ENCODE data around the gene AP1G2.

AP1G2 gene

DNA sequence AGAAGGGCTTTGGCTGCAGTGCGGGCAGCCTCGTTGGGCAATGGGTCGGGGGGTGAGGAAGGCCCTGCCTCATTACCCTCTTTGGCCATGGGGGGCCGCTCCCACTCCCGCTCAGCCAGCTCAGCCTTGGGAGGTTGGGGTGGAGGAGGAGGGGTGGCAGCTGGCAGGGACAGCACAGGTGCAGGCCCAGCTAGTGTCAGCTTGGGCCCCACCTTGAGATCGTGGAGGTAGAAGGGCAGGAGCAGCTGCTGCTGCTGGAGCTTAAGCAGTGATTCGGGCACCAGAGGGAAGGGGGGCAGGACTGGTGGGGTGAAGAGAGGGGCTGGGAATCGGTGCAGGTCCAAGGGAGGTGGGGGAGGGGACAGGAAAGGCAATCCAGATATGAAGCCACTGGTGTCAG, 42.0 kb downstream of the AP1G2 start:
- no peaks in the 10 kb centered on the region for H3K27me3 ChIP-seq (ENCODE audit: low read depth)
- no peaks in the 10 kb centered on the region for H3K36me3 ChIP-seq (replicated peaks)
- DNase-seq (ENCODE audit: low spot score in 2 of 2), result no peak
- no peaks in the 10 kb centered on the region for H3K9me3 ChIP-seq
- H3K4me3 ChIP-seq, result no peak overlapping the region
- H3K4me1 ChIP-seq, result no peaks in the 10 kb centered on the region
- in situ Hi-C loops (cut with MboI; ENCODE audit: low sequenced_read_pairs), result no loop called here

DNA sequence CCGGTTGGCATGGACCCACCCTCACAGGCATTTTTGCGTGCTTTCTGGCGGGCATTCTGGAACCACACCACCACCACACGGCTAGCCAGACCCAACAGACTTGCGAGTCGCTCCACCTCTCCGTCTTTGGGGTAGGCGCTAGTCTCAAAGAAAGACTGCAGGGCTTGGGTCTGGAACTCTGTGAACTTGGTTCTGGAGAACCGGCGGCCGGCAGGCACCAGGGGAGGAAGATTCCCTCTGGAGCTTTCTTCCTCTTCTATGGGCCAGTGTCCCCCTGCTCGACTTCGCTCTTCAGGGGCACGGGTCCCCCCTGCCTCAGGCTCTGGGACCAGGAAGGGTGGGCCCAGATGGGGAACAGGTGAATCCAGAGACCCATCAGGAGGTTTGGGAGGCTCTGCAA, 42.6 kb downstream of the AP1G2 start:
- Histone ChIP-seq H3K9me3 (no peaks in the 10 kb centered on the region), H3K4me3 (no peak overlapping the region), H3K36me3 (replicated peaks) (no peaks in the 10 kb centered on the region), H3K4me1 (no peaks in the 10 kb centered on the region), H3K27me3 (ENCODE audit: low read depth) (no peaks in the 10 kb centered on the region)
- DNase-seq (ENCODE audit: low spot score in 2 of 2), result no peak
- in situ Hi-C loops (cut with MboI; ENCODE audit: low sequenced_read_pairs), result no loop called here

DNA sequence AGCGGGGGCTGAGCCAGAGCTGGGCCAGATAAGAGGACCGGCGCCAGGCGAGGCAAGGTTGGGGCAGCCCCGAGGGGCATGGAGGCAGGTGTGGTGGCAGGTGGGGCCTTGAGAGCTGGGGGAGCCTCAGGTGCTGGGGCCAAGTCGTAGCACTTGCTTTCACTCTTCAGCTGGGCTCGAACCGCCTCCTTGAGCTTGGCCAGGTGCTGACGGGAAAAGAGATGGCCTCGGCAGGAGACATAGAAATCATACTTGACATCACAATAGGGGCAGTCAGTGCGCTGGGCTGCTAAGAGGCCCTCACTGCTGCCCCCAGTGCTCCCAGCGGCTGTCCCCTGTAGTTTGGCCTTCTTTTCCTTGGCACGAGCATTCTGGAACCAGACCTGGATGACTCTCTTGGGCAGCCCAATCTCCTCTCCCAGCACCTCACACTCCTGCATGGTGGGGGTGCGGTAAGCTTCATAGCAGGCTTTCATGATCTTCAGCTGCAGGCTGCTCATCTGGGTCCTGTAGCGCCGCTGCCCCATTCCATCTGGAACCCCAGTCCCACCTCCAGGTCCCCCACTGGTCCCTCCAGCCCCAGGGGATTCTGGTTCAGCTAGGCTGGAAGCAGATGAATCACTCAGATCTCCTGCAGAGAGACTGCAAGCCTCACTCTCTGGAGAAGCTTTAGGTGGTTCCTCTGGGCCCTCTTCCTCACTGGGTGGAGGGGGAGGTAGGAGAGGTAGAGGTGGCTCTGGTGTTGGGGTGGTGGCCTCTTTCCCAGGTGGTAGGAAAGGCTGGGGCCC, 44.2 kb downstream of the AP1G2 start:
- H3K36me3 ChIP-seq (replicated peaks), result no peaks in the 10 kb centered on the region
- DNase-seq (ENCODE audit: low spot score in 2 of 2), result no peak

DNA sequence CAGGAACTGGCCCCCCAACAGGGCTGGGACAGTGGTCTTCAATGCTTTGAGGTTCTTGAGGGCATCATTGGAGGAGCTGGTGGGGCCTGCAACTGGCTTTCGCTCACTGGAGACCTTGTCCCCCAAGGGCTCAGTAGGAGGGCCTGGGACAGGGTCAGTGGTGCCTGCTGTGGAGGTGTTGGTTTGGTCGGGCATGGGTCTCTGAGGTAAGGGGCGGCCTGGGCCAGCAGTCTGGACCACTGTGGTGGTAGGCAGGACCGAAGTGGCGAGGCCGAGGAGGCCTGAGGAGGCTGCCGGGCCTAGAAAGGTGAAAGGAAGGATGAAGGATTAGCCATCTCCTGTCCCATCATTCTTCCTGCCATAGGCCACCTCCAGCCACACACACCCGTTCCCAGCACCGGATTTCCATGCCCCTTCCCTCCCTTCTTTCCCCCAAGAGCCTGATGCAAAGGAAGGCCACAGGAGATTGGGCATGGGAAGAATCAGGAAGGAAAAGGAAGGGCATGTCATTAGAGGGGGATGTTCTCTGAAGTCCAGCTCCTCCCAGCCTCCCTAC, 44.9 kb downstream of the AP1G2 start:
- no peak for DNase-seq (ENCODE audit: low spot score in 2 of 2)
- H3K4me1 ChIP-seq, result no peaks in the 10 kb centered on the region
- no peaks in the 10 kb centered on the region for H3K9me3 ChIP-seq
- H3K4me3 ChIP-seq, result no peak overlapping the region
- no peaks in the 10 kb centered on the region for H3K36me3 ChIP-seq (replicated peaks)
- in situ Hi-C loops (cut with MboI; ENCODE audit: low sequenced_read_pairs), result no loop called here
- H3K27me3 ChIP-seq (ENCODE audit: low read depth), result no peaks in the 10 kb centered on the region

More for the DNA sequence above, 44.2 kb downstream of the AP1G2 start:
- in situ Hi-C loops (cut with MboI; ENCODE audit: low sequenced_read_pairs), result no loop called here
- Histone ChIP-seq H3K4me1 (no peaks in the 10 kb centered on the region), H3K27me3 (ENCODE audit: low read depth) (no peaks in the 10 kb centered on the region), H3K9me3 (no peaks in the 10 kb centered on the region), H3K4me3 (no peak overlapping the region)

DNA sequence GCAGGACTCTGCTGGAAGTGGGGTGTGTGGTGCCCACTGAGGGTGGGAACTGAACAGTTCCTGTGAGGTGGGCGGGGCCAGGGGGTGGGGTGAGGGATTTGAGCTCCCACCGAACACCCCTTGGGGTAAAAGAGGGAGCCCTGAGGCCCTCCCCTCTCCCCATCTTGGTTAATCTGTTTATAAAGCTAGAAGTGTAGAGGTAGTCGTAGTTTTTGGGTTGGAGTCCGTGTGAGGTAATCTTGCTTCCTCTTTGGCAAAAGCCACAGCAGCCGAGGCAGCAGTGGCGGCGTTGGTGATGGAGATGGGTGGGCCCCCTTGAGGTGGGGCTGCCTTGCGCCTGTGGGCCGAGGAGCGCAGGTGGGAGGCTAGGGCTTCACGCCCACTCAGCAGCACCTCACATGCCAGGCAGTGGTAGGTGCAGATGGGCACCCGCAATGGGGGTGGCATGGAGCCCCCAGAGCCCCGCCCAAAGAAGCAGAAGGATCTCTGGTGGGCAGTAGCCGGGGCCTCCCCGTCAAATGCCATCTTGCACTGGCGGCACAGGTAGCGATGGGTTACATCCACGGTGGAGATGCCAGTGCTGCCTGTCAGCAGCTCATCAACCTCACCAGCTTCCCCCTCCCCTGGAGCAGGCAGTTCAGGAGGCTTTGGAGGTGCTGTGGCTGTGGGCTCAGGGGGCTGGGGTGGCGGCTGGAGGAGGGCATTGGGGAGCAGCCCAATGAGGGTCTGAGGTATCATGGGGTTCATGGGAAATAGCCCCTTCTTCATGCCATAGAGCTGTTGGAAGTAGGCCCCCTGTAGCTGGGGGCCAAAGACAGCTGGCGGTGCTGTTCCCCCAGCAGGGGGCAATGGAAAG, 45.6 kb downstream of the AP1G2 start:
- H3K9me3 ChIP-seq, result no peaks in the 10 kb centered on the region
- in situ Hi-C loops (cut with MboI; ENCODE audit: low sequenced_read_pairs), result no loop called here
- no peaks in the 10 kb centered on the region for H3K36me3 ChIP-seq (replicated peaks)
- no peaks in the 10 kb centered on the region for H3K27me3 ChIP-seq (ENCODE audit: low read depth)
- H3K4me1 ChIP-seq, result no peaks in the 10 kb centered on the region
- DNase-seq (ENCODE audit: low spot score in 2 of 2), result no peak
- H3K4me3 ChIP-seq, result no peak overlapping the region

DNA sequence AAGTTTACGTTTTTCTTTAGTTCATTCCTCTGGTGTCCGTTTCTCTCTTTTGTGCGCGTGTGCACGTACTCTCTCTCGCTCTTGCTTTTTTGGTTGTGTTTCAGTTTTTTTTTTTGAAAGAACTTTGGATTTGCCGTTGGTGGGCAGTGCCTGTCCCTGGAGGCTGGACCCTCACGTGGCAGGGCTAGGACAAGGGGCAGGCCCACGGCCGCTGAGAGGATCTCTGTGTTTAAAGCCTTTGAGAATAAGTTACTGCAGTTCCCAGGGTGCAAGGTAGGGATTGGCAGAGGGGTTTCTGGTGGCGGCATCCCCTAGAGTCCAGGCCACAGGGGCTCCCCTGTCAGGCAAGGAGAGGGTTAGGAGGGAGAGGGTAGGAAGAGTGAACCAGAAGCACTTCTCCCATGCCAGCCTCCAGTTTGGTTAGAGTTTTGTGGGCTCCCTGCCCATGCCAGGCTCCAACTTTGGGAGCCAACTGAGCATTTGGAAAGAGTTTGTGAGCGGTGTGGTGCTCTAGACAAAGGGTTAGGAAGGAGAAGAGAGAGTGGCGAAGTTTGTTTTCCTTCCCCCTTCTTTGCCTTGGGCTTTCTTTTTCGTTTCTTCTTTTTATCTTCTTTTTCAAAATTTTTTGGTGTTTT, 46.6 kb downstream of the AP1G2 start:
- in situ Hi-C loops (cut with MboI; ENCODE audit: low sequenced_read_pairs), result no loop called here
- no peaks in the 10 kb centered on the region for H3K9me3 ChIP-seq
- DNase-seq (ENCODE audit: low spot score in 2 of 2), result no peak

DNA sequence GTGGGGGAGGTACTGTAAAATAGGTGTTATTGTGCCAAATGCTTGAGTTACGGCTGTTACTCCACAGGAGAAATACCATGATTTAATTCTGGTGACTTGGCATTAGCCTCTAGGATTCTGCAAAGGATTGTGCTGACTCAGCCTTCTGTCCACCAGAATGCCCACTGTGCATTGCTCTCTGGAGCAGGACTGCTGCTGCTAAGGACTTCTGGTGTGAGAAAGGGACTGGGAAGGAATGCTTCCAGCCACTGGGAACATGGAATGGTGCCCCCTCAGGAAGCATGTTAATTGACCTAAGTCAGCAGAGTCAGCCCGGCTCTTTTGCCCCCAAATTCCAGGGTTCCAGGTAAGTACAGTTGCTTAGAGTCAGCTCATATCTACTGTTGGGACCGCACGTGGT, 48.9 kb downstream of the AP1G2 start:
- in situ Hi-C loops (cut with MboI; ENCODE audit: low sequenced_read_pairs), result no loop called here
- no peak for DNase-seq (ENCODE audit: low spot score in 2 of 2)
- Histone ChIP-seq H3K9me3 (no peaks in the 10 kb centered on the region), H3K36me3 (replicated peaks) (no peaks in the 10 kb centered on the region), H3K4me3 (no peak overlapping the region), H3K4me1 (no peaks in the 10 kb centered on the region), H3K27me3 (ENCODE audit: low read depth) (no peaks in the 10 kb centered on the region)

More for the DNA sequence above, 46.6 kb downstream of the AP1G2 start:
- no peak overlapping the region for H3K4me3 ChIP-seq
- H3K4me1 ChIP-seq, result no peaks in the 10 kb centered on the region
- no peaks in the 10 kb centered on the region for H3K27me3 ChIP-seq (ENCODE audit: low read depth)
- H3K36me3 ChIP-seq (replicated peaks), result no peaks in the 10 kb centered on the region

DNA sequence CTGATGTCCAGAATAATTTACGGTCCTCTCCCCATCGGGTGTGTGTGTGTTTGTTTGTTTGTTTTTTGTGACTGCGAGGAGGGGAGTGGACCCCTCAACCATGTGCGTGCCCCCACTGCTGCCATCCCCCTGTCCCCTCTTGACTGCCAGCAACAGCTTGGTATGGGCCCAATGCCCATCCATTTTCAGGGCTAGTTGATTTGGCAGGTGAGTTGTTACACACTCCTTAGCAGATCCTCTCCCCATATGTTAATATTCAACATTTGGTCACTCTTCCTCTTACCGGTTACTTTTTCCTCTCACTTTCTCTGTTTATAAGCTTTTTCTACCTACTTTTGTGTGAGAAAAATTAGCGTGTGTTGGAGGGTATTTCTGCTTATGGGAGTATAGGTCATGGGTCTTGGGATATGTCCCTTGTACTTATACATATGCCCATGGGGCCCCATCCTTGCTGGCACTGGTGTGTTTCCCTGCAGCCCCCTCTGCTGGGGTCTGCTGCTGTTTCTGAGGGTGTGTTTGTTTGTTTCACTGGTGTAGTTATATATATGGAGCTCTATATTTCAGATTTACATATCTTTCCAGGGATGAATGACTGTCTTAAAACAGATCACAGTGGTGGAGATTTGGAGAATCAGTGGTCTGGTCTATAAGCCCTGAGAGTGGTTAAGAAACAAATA, 49.8 kb downstream of the AP1G2 start:
- Histone ChIP-seq H3K9me3 (no peaks in the 10 kb centered on the region), H3K27me3 (ENCODE audit: low read depth) (no peaks in the 10 kb centered on the region), H3K4me3 (no peak overlapping the region), H3K36me3 (replicated peaks) (no peaks in the 10 kb centered on the region), H3K4me1 (no peaks in the 10 kb centered on the region)
- no peak for DNase-seq (ENCODE audit: low spot score in 2 of 2)
- in situ Hi-C loops (cut with MboI; ENCODE audit: low sequenced_read_pairs), result no loop called here

DNA sequence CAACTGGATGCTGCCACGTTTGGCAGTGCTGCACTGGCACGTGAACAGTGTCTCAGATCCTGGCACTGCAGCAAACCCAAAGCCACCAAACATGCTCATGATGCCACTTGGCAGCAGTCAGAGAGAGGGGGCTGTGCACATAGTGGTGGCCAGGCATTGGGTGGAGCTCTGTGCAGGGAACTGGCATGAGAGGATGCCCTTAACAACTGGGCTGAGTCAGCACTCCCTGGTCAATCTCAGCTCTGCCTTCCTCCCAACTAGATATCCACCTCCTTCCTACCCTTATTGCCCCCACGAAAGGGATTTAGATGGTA, 53.0 kb downstream of the AP1G2 start:
- Histone ChIP-seq H3K4me3 (no peak overlapping the region), H3K27me3 (ENCODE audit: low read depth) (no peaks in the 10 kb centered on the region), H3K36me3 (replicated peaks) (no peaks in the 10 kb centered on the region), H3K4me1 (no peaks in the 10 kb centered on the region), H3K9me3 (no peaks in the 10 kb centered on the region)
- no peak for DNase-seq (ENCODE audit: low spot score in 2 of 2)
- in situ Hi-C loops (cut with MboI; ENCODE audit: low sequenced_read_pairs), result no loop called here

DNA sequence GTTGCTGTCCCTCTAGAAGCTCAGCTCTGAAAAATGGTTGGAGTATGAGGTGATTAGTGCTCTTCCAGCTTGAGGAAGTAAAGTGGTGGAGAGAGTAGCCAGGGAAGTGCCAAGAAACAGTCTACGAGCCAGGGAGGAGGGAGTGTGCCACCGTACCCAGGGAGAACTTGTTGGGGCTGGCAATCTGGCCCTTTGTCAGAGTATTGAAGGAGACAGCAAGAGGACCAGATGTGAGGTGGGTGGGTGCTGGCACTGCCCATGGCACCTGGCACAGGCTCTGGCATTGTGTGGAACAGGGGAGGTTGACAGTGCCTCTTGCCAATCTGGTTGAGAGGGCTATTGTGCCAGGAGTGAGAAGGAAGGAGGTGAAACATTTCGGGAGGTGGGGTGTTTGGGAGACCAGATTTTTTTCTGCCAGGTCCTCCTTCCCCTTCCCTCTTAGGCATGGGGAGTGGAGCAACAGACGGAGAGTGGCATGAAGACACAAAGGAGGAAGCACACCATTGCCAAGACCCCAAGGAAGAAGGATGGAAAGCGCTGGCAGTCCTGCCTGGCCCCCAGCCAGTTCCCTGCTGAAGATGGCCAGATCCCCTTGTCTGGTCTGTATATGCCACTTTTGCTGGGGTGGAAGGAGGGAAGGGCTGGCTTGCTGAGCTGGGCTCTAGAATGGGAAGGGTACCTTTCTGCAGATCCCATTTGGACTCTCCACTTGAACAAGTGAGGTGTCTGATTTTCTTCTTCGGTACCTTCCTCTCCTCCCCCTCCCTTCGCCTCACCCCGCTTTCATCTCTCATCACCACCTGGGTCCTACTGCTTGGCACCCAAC, 53.6 kb downstream of the AP1G2 start:
- Histone ChIP-seq H3K4me3 (no peak overlapping the region), H3K9me3 (no peaks in the 10 kb centered on the region), H3K4me1 (no peaks in the 10 kb centered on the region), H3K27me3 (ENCODE audit: low read depth) (no peaks in the 10 kb centered on the region), H3K36me3 (replicated peaks) (no peaks in the 10 kb centered on the region)
- in situ Hi-C loops (cut with MboI; ENCODE audit: low sequenced_read_pairs), result no loop called here
- no peak for DNase-seq (ENCODE audit: low spot score in 2 of 2)

DNA sequence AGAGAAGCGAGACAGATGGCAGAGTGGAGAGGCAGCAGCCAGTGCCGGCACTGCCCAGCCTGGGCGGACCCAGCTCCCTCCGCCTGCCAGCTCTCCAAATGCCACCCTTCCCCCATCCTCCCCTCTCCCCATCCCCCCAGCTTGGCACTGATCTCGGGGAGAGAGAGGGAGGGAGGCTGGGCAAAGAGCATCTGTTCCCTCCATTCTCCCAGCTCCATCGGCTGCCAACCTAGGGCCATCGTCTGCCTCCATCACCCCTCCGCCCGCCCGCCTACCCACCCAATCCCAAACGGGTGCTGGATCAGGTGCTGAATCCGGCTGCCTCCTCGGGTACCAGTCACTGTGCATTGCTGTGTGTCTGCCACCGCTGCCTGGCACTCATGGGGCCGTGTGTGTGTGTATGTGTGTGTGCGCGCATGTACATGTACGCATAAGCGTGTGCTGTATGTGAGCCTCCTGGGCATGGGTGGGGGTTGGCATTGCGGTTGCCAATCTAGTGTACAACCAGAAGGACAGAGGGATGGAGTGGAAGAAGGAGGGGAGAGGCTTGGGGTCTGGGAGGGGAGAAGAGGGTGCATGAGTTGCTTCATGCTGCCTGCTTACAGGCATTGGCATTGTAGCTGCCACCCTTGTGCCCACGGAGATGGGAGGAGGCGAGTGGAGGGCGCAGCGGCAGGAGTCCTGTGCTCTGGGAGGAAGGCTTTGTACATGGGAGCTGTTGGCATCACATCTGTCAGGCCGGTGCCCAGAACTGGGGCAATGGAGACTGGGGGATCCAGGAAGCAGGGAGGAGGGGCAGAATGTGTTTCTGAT, 54.4 kb downstream of the AP1G2 start:
- Histone ChIP-seq H3K9me3 (no peaks in the 10 kb centered on the region), H3K27me3 (ENCODE audit: low read depth) (no peaks in the 10 kb centered on the region), H3K4me3 (no peak overlapping the region), H3K36me3 (replicated peaks) (no peaks in the 10 kb centered on the region), H3K4me1 (no peaks in the 10 kb centered on the region)
- no peak for DNase-seq (ENCODE audit: low spot score in 2 of 2)
- in situ Hi-C loops (cut with MboI; ENCODE audit: low sequenced_read_pairs), result no loop called here

DNA sequence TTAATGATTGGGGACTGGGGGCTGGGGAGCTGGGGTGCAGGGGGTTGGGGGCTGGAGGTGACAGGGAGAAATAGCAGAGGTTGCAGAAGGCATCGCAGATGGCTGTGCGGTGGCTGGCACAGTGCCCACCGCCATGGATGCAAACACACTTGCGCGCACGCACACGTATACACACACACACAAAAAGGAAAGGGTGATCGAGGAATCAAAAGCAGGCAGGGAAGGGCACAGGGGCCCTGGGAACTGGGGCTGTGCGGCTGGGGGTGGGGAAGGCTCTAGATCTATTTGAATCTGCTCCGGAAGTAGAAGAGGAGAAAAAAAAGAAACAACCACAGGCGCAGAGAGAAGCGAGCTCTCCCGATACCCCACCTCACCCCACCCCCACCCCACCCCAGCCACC, 55.4 kb downstream of the AP1G2 start:
- Histone ChIP-seq H3K36me3 (replicated peaks) (no peaks in the 10 kb centered on the region), H3K4me3 (no peak overlapping the region), H3K27me3 (ENCODE audit: low read depth) (no peaks in the 10 kb centered on the region), H3K9me3 (no peaks in the 10 kb centered on the region), H3K4me1 (no peaks in the 10 kb centered on the region)
- in situ Hi-C loops (cut with MboI; ENCODE audit: low sequenced_read_pairs), result no loop called here
- no peak for DNase-seq (ENCODE audit: low spot score in 2 of 2)

Measured in HAP-1 (cell line).